Body of pancreas (tissue), 4 donors: Measurements from ENCODE around the gene GCDH.

Experiments
- CTCF ChIP-seq, 7 experiments: fragments of 450-650 bp in 4 of 7; fragments of 200-600 bp in 3 of 7; sonication (generic) in 3 of 7; IDR thresholded peaks; one replicate each; pipeline ENCODE4 v1.5.1; 2016 to 2019; ENCODE audit warnings: antibody characterized with exemption in 7 of 7
- POLR2A ChIP-seq, 3 donors: fragments of 450-650 bp; IDR thresholded peaks; one replicate each; pipeline ENCODE4 v1.6.1; 2016; ENCODE audit warnings: antibody characterized with exemption in 3 of 3, mild to moderate bottlenecking in 2 of 3

- TF ChIP-seq POLR2A (IDR thresholded peaks at IDR 0.05), result no peak
- TF ChIP-seq CTCF (IDR thresholded peaks at IDR 0.05), result no peak
These were observed 44.1 kb downstream of the GCDH start for GRCh38 chr19:12935071-12935470.
